H1 (cell line): ENCODE measurements around the gene ZBP1. TPM values are rescaled to one million over a fixed set of nuclear protein-coding genes. Genes with fewer than 3 reads are reported as not detected.

Experiments
- CBX8 ChIP-seq: fragments of 300-800, 300-1000 bp; sonication (generic); IDR thresholded peaks from 2 replicates; pipeline ENCODE4 v1.7.1; 2016; ENCODE audit warnings: low read depth, low read length, borderline replicate concordance
- CHD2 ChIP-seq: IDR thresholded peaks from 2 replicates; pipeline ENCODE4 v1.6.1; 2012; ENCODE audit warnings: low read length, improper control_type of control experiment
- CHD7 ChIP-seq: fragments of 300-600 bp; sonication (generic); IDR thresholded peaks from 2 replicates; pipeline ENCODE4 v1.7.1; 2012; ENCODE audit warnings: low read length, moderate library complexity, mild to moderate bottlenecking, inconsistent platforms; ENCODE audit not compliant: insufficient replicate concordance
- EP300 ChIP-seq, 2 experiments: IDR thresholded peaks; 1 replicate in 1 of 2; 2 replicates in 1 of 2; pipeline ENCODE4 v1.6.1; 2011 to 2012; ENCODE audit warnings: low read depth in 2 of 2, low read length in 2 of 2, mild to moderate bottlenecking in 2 of 2, borderline replicate concordance in 1 of 2, inconsistent platforms in 1 of 2, moderate library complexity in 1 of 2
- SP4 ChIP-seq: IDR thresholded peaks from 2 replicates; pipeline ENCODE4 v1.6.1; 2012; ENCODE audit warnings: low read length, inconsistent platforms
- SRF ChIP-seq: IDR thresholded peaks from 2 replicates; pipeline ENCODE4 v1.6.1; 2011; ENCODE audit warnings: mild to moderate bottlenecking, low read depth, low read length, moderate library complexity
- polyA plus RNA-seq, 7 experiments: library from polyadenylated mRNA; depleted of rRNA in 3 of 7; stranded (reverse) in 5 of 7; unstranded in 2 of 7; fragments of >200 nt in 5 of 7; fragments of 200-250 nt in 2 of 7; gene quantifications; 1 replicate in 5 of 7; 2 replicates in 1 of 7; 4 replicates in 1 of 7; pipeline versions ENCODE4 v1.2.1 to v1.2.3, GENCODE V29; 2011 to 2013; ENCODE audit warnings: missing spikeins in 2 of 7, mixed read lengths in 2 of 7
- total RNA-seq: library from RNA; stranded (reverse); fragmentation: NEBNext Ultra II Directional; extraction: Animal tissue kit (Norgen Biotek cat#: 25700); gene quantifications from 2 replicates; pipeline ENCODE4 v1.2.1, GENCODE V29; 2021

The ZBP1 gene
- total and polyA plus RNA-seq, 2 of the 8 experiments (the other 6 are each of a cell fraction or from before 2014, with no cell fraction given), result not detected

- TF ChIP-seq SP4, result no peak
- no peak for TF ChIP-seq SRF
- no peak for TF ChIP-seq EP300 (IDR thresholded peaks at IDR 0.05; ENCODE audit: borderline replicate concordance in 1 of 2, low read depth in 2 of 2, low read length in 2 of 2)
- no peak for TF ChIP-seq CHD2
- no peak for TF ChIP-seq CHD7
- TF ChIP-seq CBX8, result no peak
These were observed 27.7 kb downstream of the ZBP1 start (continued) for GRCh38 chr20:57592263-57593092.
